H1 (cell line): ENCODE measurements around the gene SOCS7. TPM values are rescaled to one million over a fixed set of nuclear protein-coding genes. Genes with fewer than 3 reads are reported as not detected.

ENCODE experiments used
- BRCA1 ChIP-seq: IDR thresholded peaks from 2 replicates; pipeline ENCODE4 v1.6.1; 2012; ENCODE audit warnings: low read depth, low read length, improper control_type of control experiment
- CHD2 ChIP-seq: IDR thresholded peaks from 2 replicates; pipeline ENCODE4 v1.6.1; 2012; ENCODE audit warnings: low read length, improper control_type of control experiment
- CREB1 ChIP-seq: IDR thresholded peaks from 2 replicates; pipeline ENCODE4 v1.6.1; 2012; ENCODE audit warnings: inconsistent platforms
- EGR1 ChIP-seq: IDR thresholded peaks from 2 replicates; pipeline ENCODE4 v1.6.1; 2011; ENCODE audit warnings: low read depth, low read length, borderline replicate concordance
- HDAC6 ChIP-seq: IDR thresholded peaks from one replicate; pipeline ENCODE4 v1.7.1; 2012; ENCODE audit warnings: low read depth, mild to moderate bottlenecking, inconsistent platforms, low read length, moderate library complexity
- POLR2A ChIP-seq, 2 experiments: IDR thresholded peaks; 1 replicate in 1 of 2; 2 replicates in 1 of 2; pipeline ENCODE4 v1.6.1; 2011; ENCODE audit warnings: low read depth in 2 of 2, low read length in 2 of 2, mild to moderate bottlenecking in 2 of 2; ENCODE audit errors: control extremely low read depth in 1 of 2
- RFX5 ChIP-seq: IDR thresholded peaks from 2 replicates; pipeline ENCODE4 v1.6.1; 2011; ENCODE audit warnings: low read depth, low read length, improper control_type of control experiment, borderline replicate concordance
- RNF2 ChIP-seq: fragments of 200-900, 300-1000 bp; sonication (generic); IDR thresholded peaks from 2 replicates; pipeline ENCODE4 v1.7.1; 2016; ENCODE audit warnings: borderline replicate concordance, low read depth, mild to moderate bottlenecking, antibody characterized with exemption, low read length; ENCODE audit not compliant: poor library complexity, severe bottlenecking; ENCODE audit errors: missing control alignments
- polyA plus RNA-seq, 7 experiments: library from polyadenylated mRNA; depleted of rRNA in 3 of 7; stranded (reverse) in 5 of 7; unstranded in 2 of 7; fragments of >200 nt in 5 of 7; fragments of 200-250 nt in 2 of 7; gene quantifications; 1 replicate in 5 of 7; 2 replicates in 1 of 7; 4 replicates in 1 of 7; pipeline versions ENCODE4 v1.2.1 to v1.2.3, GENCODE V29; 2011 to 2013; ENCODE audit warnings: missing spikeins in 2 of 7, mixed read lengths in 2 of 7
- total RNA-seq: library from RNA; stranded (reverse); fragmentation: NEBNext Ultra II Directional; extraction: Animal tissue kit (Norgen Biotek cat#: 25700); gene quantifications from 2 replicates; pipeline ENCODE4 v1.2.1, GENCODE V29; 2021

SOCS7 gene
- total and polyA plus RNA-seq, 2 of the 8 experiments (the other 6 are each of a cell fraction or from before 2014, with no cell fraction given), result 13.5 to 26.9 TPM

GRCh38 chr17:38452719-38453118 lies 101.1 kb downstream of the SOCS7 start (continued):
- TF ChIP-seq RNF2 (no peak), RFX5 (no peak), CHD2 (no peak), POLR2A (IDR thresholded peaks at IDR 0.05; ENCODE audit: control extremely low read depth in 1 of 2, low read depth in 2 of 2, low read length in 2 of 2) (no peak), HDAC6 (no peak), CREB1 (no peak), EGR1 (no peak), BRCA1 (no peak)
